ENCODE measurements around the gene MRC2.
A peak's percentile ranks its signal among the peaks of the same experiment; 100 is the strongest.

The MRC2 gene

DNA sequence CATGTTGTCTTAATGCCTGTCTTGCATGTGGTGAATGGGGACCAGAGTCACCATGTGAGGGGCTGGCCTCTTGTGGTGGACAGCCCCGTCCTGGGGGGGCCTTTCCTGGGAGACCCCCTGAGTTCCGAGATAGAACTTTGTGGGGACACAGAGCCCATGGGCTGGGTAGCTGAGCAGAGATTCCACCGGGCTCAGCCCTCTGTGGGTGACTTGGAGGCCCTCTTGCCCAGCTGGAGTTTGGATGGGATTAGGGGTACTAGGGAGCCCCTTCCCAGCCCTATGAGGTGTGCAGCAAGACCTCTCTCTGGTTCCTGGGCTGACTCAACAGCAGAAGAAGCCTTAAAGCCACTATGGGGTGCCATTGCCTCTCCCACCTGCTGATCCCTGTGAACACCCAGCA is 38.1 kb downstream of the MRC2 start:
- DNase-seq: no peak

DNA sequence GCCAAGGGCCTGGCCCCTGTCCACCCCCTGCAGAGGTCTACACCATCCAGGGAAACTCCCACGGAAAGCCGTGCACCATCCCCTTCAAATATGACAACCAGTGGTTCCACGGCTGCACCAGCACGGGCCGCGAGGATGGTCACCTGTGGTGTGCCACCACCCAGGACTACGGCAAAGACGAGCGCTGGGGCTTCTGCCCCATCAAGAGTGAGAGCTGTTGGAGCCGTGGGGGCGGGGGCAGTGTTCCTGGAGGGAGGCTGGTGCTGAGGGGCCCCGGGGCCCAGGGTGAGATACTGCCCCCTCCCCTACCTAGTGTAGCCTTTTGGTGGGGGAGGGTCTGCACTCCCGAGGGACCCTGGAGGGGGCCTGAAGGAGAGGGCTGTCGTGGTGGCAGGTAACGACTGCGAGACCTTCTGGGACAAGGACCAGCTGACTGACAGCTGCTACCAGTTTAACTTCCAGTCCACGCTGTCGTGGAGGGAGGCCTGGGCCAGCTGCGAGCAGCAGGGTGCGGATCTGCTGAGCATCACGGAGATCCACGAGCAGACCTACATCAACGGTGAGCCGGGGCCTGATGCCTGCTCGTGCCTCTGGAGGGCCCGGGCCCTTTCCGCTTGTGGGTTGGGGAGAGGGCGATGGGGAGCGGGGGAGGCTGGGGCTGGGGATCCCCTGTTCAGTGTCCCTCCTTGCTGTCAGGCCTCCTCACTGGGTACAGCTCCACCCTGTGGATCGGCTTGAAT is 38.8 kb downstream of the MRC2 start:
- no peak for DNase-seq

GRCh38 chr17:62666801-62667591 is 39.5 kb downstream of the MRC2 start:
- no peak for DNase-seq

DNA sequence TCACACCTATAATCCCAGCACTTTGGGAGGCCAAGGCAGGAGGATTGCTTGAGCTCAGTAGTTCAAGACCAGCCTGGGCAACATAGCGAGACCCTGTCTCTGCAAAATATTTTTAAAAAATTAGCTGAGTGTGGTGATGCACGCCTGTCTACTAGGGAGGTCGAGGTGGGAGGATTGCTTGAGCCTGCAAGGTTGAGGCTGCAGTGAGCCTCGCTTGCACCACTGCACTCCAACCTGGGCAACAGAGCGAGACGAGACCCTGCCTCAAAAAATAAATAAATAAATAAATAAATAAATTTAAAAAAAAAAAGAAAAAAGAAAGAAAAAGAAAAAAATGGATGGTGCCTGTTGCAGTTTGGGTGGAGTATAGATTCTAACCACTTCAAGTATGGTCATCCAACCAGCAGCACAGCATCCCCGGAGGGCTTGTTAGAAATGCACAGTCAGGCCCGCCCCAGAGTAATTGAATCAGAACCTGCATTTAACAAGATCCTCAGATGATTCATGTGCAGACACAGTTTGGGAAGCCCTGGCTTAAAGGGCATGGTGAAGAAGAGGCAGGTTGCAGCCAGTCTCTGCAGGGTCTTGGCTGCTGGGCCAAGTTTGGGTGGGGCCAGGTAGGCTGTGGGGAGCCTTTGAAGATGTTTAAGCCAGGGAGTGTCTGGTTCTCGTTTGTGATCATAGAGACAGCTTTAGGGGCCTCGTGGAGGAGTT is 40.8 kb downstream of the MRC2 start:
- no peak for DNase-seq

DNA sequence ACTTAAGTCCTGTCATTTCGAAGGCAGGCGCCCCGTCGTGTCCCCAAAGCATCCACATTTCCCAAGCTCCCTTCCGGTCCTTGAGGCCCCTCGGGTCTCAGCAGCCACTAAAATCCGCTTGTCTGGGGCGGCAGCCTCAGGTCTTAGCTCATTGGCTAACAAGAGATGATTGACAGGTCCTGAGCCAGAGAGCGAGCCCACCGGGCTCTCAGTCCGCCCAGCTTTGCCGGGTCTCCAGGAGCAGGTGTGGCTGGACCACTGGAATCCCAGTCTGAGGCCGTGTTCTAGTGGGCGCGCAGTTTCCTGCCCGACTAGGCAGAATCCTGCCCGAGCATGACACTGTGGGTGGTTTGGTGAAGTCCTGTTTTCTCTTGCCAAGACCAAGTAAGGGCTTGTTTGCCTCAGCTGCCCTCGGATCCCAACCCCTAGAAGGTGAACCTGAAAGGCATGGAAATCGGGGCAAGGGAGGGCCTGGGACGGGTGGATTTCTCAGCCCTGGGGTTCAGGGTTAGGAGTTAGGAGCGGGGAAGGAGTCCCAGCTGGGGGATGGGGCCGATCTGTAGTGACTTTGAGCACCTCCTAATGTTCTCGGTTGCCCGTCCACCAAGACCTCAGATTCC is 42.8 kb downstream of the MRC2 start:
- DNase-seq: no peak

DNA sequence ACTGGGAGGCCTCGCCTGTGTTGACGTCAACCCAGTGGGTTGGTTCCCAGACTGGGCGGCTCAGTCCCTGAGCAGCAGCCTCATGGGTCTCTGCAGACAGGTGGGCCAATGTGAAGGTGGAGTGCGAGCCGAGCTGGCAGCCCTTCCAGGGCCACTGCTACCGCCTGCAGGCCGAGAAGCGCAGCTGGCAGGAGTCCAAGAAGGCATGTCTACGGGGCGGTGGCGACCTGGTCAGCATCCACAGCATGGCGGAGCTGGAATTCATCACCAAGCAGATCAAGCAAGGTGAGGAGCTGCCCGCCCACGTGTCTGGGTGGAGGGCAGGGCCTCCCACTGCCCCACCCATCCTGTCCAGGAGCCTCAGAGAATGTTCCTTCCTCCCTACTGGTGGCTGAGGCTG is 44.1 kb downstream of the MRC2 start:
- peak; percentile 83 for DNase-seq

GRCh38 chr17:62672957-62673356 is 45.5 kb downstream of the MRC2 start:
- no peak for DNase-seq

DNA sequence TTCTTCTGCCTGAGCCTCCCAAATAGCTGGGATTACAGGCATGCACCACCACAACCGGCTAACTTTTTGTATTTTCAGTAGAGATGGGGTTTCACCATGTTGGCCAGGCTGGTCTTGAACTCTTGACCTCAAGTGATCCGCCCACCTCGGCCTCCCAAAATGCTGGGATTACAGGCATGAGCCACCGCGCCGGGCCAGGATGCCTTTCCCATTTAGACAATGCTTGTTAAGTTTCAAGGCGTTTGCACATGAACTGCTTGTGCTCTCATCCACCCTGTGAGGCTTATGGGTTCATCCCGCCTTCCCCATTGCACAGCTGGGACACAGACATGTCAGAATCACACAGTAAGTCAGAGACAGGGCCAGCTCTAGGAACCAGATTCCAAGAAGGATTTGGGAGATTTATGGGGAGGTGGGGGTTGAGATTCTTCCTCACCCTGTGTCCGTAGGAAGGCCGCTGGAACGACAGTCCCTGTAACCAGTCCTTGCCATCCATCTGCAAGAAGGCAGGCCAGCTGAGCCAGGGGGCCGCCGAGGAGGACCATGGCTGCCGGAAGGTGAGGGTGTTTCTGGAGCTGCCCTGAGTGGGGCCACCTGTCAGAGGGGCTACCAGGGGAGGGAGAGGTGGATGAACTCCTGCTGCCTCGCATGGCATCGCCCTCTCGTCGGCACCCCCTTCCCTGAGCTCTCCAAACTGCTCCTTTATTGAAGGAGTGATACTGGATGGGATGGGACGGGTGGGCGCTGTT is 46.3 kb downstream of the MRC2 start:
- no peak for DNase-seq

DNA sequence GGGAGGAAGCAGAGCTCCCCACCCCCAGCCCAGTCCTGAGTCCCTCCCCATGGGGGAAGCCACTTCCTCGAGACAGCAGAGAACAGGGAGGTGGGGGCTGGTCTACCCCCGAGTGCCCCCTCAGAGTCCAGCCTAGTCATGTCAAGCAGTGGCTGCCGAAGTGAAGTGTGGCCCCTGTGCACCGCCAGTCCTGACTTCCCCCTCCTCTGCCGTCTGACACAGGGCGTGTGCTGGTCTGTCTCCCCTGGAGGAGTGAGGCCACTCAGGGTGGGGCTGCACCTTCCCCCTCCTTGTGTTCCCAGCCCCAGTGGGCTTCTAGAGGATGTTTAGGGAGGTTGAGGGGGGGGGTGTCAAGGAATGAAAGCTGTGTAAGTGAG is 46.9 kb downstream of the MRC2 start:
- DNase-seq: no peak

- no peak for DNase-seq
Measured at GRCh38 chr17:62674841-62675240, 47.4 kb downstream of the MRC2 start.

- no peak for DNase-seq
Measured at GRCh38 chr17:62675260-62675659, 47.8 kb downstream of the MRC2 start.

- no peak for DNase-seq
Measured at GRCh38 chr17:62675701-62676100, 48.2 kb downstream of the MRC2 start.

- no peak for DNase-seq
Measured at GRCh38 chr17:62676231-62676943, 48.9 kb downstream of the MRC2 start.

DNA sequence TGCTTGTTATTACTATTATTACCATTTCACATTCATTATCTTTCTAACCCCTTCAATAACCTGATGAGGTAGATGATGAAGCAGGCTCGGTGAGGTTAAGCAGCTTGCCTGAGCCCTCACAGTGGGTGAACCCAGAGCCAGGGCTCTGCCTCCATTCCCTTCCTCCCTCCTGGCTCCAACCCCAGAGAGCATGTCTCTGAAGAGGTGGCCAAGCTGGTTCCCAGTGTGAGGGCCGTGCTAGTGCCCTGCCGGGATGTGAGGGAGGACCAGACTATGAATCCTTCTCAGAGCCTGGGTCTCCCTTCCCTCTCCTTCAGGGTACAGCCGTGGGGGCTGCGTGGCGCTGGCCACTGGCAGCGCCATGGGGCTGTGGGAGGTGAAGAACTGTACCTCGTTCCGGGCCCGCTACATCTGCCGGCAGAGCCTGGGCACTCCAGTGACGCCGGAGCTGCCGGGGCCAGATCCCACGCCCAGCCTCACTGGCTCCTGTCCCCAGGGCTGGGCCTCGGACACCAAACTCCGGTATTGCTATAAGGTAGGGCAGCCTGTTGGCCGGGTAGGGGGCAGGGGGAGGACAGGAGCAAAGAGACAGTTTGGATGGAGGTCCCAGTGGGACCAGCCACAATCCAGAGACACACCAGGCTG is 49.6 kb downstream of the MRC2 start:
- no peak for DNase-seq

- DNase-seq: no peak
Measured at GRCh38 chr17:62678214-62678919, 50.9 kb downstream of the MRC2 start.

- DNase-seq: no peak
Measured at GRCh38 chr17:62679866-62680377, 52.5 kb downstream of the MRC2 start.

- peak; percentile 66 for DNase-seq
Measured at GRCh38 chr17:62680541-62681052, 53.1 kb downstream of the MRC2 start.

- DNase-seq: no peak
Measured at GRCh38 chr17:62681061-62681938, 53.8 kb downstream of the MRC2 start.

GRCh38 chr17:62681939-62682381 is 54.5 kb downstream of the MRC2 start:
- no peak for DNase-seq

Data from NCI-H2029 (cell line).